Activated CD8-positive, alpha-beta memory T cell treated with anti-CD3 and anti-CD28 coated beads for 1 hour (primary cell): Measurements from ENCODE around the gene DIO1.

Experiments used
- DNase-seq, 2 donors: peaks; one replicate each; pipeline ENCODE4 v3.0.0-alpha.2; 2020; ENCODE audit warnings: low read depth in 1 of 2; ENCODE audit errors: extremely low read depth in 1 of 2

Gene DIO1

GRCh38 chr1:53892911-53893310 lies 1.1 kb upstream of the DIO1 start:
- no peak for DNase-seq

- no peak for DNase-seq
These were observed 657 bp downstream of the DIO1 start for GRCh38 chr1:53894644-53895043.

- no peak for DNase-seq
These were observed 1.4 kb downstream of the DIO1 start for GRCh38 chr1:53895421-53895820.

GRCh38 chr1:53896635-53897229 lies 2.7 kb downstream of the DIO1 start:
- DNase-seq, result no peak

GRCh38 chr1:53899206-53899628 lies 5.2 kb downstream of the DIO1 start:
- DNase-seq, result no peak

- no peak for DNase-seq
These were observed 5.7 kb downstream of the DIO1 start for GRCh38 chr1:53899708-53900107.

GRCh38 chr1:53902235-53903138 lies 8.5 kb downstream of the DIO1 start:
- DNase-seq, result no peak

- no peak for DNase-seq
These were observed 11.5 kb downstream of the DIO1 start for GRCh38 chr1:53905509-53905908.

GRCh38 chr1:53906121-53906520 lies 12.1 kb downstream of the DIO1 start:
- no peak for DNase-seq

- DNase-seq, result no peak
These were observed 16.0 kb downstream of the DIO1 start for GRCh38 chr1:53909946-53910345.

GRCh38 chr1:53911442-53911841 lies 17.5 kb downstream of the DIO1 start:
- DNase-seq, result no peak

GRCh38 chr1:53913352-53914033 lies 19.5 kb downstream of the DIO1 start:
- no peak for DNase-seq

GRCh38 chr1:53918343-53918742 lies 24.4 kb downstream of the DIO1 start:
- no peak for DNase-seq

GRCh38 chr1:53919675-53920066 lies 25.7 kb downstream of the DIO1 start:
- no peak for DNase-seq

- DNase-seq, result no peak
These were observed 33.4 kb downstream of the DIO1 start for GRCh38 chr1:53927376-53927881.

GRCh38 chr1:53929246-53929960 lies 35.4 kb downstream of the DIO1 start:
- no peak for DNase-seq

GRCh38 chr1:53930932-53931331 lies 36.9 kb downstream of the DIO1 start:
- DNase-seq, result no peak

- DNase-seq, result no peak
These were observed 37.5 kb downstream of the DIO1 start for GRCh38 chr1:53931523-53931922.

- no peak for DNase-seq
These were observed 40.3 kb downstream of the DIO1 start for GRCh38 chr1:53934170-53934765.

GRCh38 chr1:53936430-53936829 lies 42.4 kb downstream of the DIO1 start:
- DNase-seq, result no peak
